ENCODE measurements around the gene LNPEP. TPM values are rescaled to one million over a fixed set of nuclear protein-coding genes. Genes with fewer than 3 reads are reported as not detected.

The LNPEP gene
- total RNA-seq, 1 donor from 2014 or later, result 96.5 TPM

DNA sequence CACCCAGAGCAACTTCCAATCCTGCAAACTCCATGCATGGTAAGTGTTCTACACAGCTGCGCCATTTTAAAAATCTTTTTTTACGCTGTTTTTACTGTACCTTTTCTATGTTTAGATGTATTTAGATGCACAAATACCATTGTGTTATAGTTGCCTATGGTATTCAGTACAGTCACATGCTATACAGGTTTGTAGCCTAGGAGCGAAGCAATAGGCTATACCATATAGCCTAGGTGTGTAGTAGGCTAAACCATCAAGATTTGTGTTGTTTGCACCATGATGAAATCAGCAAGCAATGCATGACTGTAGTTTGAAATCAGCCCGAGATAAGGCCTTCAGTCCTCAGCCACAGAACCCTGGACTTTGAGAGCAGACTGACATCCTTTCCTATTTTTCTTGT is 105.4 kb downstream of the LNPEP start:
- Mint-ChIP-seq H3K27ac (no peak overlapping the region), H3K27me3 (no peaks in the 10 kb centered on the region), H3K4me3 (no peak overlapping the region), H3K36me3 (ENCODE audit: low read depth) (peaks cover 16% of the 10 kb centered on the region), H3K9me3 (no peaks in the 10 kb centered on the region), H3K4me1 (no peaks in the 10 kb centered on the region)
- TF ChIP-seq, protein P1, sequence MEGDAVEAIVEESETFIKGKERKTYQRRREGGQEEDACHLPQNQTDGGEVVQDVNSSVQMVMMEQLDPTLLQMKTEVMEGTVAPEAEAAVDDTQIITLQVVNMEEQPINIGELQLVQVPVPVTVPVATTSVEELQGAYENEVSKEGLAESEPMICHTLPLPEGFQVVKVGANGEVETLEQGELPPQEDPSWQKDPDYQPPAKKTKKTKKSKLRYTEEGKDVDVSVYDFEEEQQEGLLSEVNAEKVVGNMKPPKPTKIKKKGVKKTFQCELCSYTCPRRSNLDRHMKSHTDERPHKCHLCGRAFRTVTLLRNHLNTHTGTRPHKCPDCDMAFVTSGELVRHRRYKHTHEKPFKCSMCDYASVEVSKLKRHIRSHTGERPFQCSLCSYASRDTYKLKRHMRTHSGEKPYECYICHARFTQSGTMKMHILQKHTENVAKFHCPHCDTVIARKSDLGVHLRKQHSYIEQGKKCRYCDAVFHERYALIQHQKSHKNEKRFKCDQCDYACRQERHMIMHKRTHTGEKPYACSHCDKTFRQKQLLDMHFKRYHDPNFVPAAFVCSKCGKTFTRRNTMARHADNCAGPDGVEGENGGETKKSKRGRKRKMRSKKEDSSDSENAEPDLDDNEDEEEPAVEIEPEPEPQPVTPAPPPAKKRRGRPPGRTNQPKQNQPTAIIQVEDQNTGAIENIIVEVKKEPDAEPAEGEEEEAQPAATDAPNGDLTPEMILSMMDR (IDR thresholded peaks at IDR 0.05), result no peak
- ATAC-seq (ENCODE audit: low read depth) (no peak), DNase-seq (no peak)
- intact Hi-C loops (cut with micrococcal nuclease), result no loop called here
- ChIA-PET POLR2A (no interaction called here), CTCF (no interaction called here)

DNA sequence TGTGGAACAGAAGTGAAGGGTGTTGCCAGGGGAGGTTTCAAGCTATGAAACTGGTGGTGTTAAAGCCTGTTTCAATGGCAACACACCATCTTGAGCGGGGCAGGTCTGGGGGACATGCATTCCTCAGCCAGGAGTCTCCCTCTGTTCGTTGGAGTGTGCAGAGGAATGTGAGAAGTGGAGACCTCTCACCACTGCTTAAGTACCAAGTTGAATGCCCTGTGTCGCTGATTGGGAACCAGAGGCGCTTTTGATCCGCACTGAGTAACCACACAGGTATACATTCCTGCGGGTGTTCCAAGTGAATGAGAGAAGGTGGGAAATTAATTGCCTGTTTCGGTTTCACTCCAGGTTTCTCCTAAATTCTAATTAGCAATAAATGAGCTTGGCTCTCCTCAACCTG is 107.1 kb downstream of the LNPEP start:
- CTCF ChIA-PET, result no interaction called here
- TF ChIP-seq, protein P1 (IDR thresholded peaks at IDR 0.05), result no peak
- ATAC-seq (ENCODE audit: low read depth), result no peak
- Mint-ChIP-seq H3K4me3 (no peak overlapping the region), H3K4me1 (no peaks in the 10 kb centered on the region), H3K9me3 (no peaks in the 10 kb centered on the region), H3K27me3 (no peaks in the 10 kb centered on the region), H3K36me3 (ENCODE audit: low read depth) (peaks cover 5% of the 10 kb centered on the region), H3K27ac (no peak overlapping the region)
- POLR2A ChIA-PET, result no interaction called here
- DNase-seq, result no peak
- intact Hi-C loops (cut with micrococcal nuclease), result no loop called here

GRCh38 chr5:97043511-97043910 is 107.6 kb downstream of the LNPEP start:
- ATAC-seq (ENCODE audit: low read depth) (no peak), DNase-seq (no peak)
- CTCF ChIA-PET, result no interaction called here
- intact Hi-C loops (cut with micrococcal nuclease), result no loop called here
- no peaks in the 10 kb centered on the region for H3K27me3 Mint-ChIP-seq
- TF ChIP-seq, protein P1 (IDR thresholded peaks at IDR 0.05), result no peak
- no peak overlapping the region for H3K27ac Mint-ChIP-seq
- no peaks in the 10 kb centered on the region for H3K9me3 Mint-ChIP-seq
- H3K36me3 Mint-ChIP-seq (ENCODE audit: low read depth), result peaks cover 1% of the 10 kb centered on the region
- H3K4me1 Mint-ChIP-seq, result no peaks in the 10 kb centered on the region
- POLR2A ChIA-PET, result no interaction called here
- H3K4me3 Mint-ChIP-seq, result no peak overlapping the region

DNA sequence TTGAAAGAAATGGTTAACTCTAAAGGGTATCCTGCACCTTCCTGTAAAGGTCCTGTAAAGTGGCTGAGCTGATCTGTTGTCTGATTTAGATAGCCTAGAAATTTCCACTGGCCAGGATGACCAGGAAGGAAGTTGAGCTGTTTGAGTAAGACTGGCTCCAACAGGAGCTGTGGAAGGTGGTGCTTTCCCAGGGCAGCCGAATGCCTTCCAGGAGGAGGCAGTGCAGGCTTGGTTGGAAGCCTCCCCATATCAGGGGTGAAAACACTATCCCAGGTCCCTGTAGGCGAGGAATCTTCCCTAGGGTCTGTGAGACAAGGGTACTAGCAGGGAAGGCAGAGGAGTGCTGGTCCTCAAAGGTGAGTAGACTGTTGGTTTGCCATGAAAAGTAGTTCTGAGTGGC is 108.2 kb downstream of the LNPEP start:
- CTCF ChIA-PET, result interaction anchor here (4.3 kb wide), 1 partner anchor 175 kb away, joined by 13 read pairs; no protein-coding TSS in a partner anchor
- ATAC-seq (ENCODE audit: low read depth) (no peak), DNase-seq (no peak)
- Mint-ChIP-seq H3K9me3 (no peaks in the 10 kb centered on the region), H3K36me3 (ENCODE audit: low read depth) (no peaks in the 10 kb centered on the region), H3K4me1 (no peaks in the 10 kb centered on the region), H3K27ac (no peak overlapping the region), H3K27me3 (no peaks in the 10 kb centered on the region), H3K4me3 (no peak overlapping the region)
- intact Hi-C loops (cut with micrococcal nuclease), result no loop called here
- POLR2A ChIA-PET, result no interaction called here
- TF ChIP-seq, protein P1 (IDR thresholded peaks at IDR 0.05), result no peak

DNA sequence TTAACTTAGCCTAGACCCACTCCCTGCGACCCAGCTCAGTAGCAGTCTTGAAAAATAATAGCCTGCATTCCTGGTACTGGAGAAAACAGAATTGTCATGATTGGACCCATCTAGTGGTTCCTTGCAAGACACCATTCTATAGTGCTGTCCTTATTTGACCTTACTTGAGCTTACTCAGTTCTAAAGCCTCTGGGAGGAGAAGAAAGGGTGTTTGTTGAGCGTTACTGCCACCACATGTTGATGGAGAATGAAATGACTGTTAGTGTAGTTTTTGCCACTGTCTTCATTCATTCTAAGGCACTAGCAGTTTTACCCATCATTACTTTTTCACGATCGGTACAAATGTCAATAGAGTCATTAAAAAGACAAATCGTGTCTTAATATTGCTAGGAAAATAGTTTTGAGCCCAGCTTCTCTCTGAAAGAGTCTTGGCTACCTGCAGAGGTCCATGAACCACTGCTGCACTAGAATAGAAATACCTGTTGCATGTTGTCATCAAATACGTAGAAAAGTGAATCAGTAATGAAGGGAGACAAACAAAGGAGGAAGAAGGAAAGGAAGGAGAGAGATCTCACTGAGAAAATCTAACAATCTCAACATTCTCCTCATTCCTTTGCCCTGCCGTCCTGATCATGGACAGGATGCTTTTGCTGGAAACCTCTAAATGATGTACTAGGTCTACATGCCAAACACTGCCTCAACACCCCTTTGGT is 110.5 kb downstream of the LNPEP start:
- CTCF ChIA-PET, result interaction anchor here (0.9 to 4.3 kb wide), 3 partner anchors 177 to 294 kb away, joined by 3 to 13 read pairs (median 5); no protein-coding TSS in a partner anchor

More for the DNA sequence above, 110.5 kb downstream of the LNPEP start:
- Mint-ChIP-seq H3K4me1 (no peaks in the 10 kb centered on the region), H3K36me3 (ENCODE audit: low read depth) (no peaks in the 10 kb centered on the region), H3K27ac (no peak overlapping the region), H3K4me3 (no peak overlapping the region), H3K27me3 (no peaks in the 10 kb centered on the region), H3K9me3 (no peaks in the 10 kb centered on the region)
- TF ChIP-seq, protein P1 (IDR thresholded peaks at IDR 0.05), result no peak
- ATAC-seq (ENCODE audit: low read depth) (no peak), DNase-seq (no peak)
- intact Hi-C loops (cut with micrococcal nuclease), result loop anchor here (5.0 kb wide), 1 partner anchor 96 kb away; the partner anchor contains the start of gene LIX1
- POLR2A ChIA-PET, result no interaction called here

Data from activated B cell treated with CpG ODN at 0.5 μM for 24 hours (primary cell).